Middle frontal gyrus (tissue), 1 donor: ENCODE data around the gene OR6J1.
"Not testable (repeated sequence)": the region's sequence is repeated elsewhere in the genome, so short reads cannot be mapped to it uniquely, and the experiment has no call there.

Experiments
- DNase-seq: peaks from one replicate; pipeline ENCODE4 v3.0.0-alpha.2; 2015; ENCODE audit warnings: low spot score; ENCODE audit errors: extremely low spot score

Gene OR6J1

GRCh38 chr14:22650960-22651521 lies 6.9 kb upstream of the OR6J1 start:
- no peak for DNase-seq

- no peak for DNase-seq
Observed at GRCh38 chr14:22650046-22650739, 6.0 kb upstream of the OR6J1 start.

- no peak for DNase-seq
Observed at GRCh38 chr14:22648506-22648905, 4.4 kb upstream of the OR6J1 start.

- no peak for DNase-seq
Observed at GRCh38 chr14:22646570-22647254, 2.6 kb upstream of the OR6J1 start.

GRCh38 chr14:22641846-22642245 lies 2.3 kb downstream of the OR6J1 start:
- DNase-seq, result no peak

- no peak for DNase-seq
Observed at GRCh38 chr14:22640192-22640591, 4.0 kb downstream of the OR6J1 start.

- not testable (repeated sequence) for DNase-seq
Observed at GRCh38 chr14:22635980-22636379, 8.2 kb downstream of the OR6J1 start.

- DNase-seq, result no peak
Observed at GRCh38 chr14:22634233-22634900, 9.8 kb downstream of the OR6J1 start.

- no peak for DNase-seq
Observed at GRCh38 chr14:22630486-22630885, 13.7 kb downstream of the OR6J1 start.

- no peak for DNase-seq
Observed at GRCh38 chr14:22630066-22630465, 14.1 kb downstream of the OR6J1 start.

- DNase-seq, result no peak
Observed at GRCh38 chr14:22629361-22629760, 14.8 kb downstream of the OR6J1 start.

GRCh38 chr14:22627506-22628263 lies 16.5 kb downstream of the OR6J1 start:
- DNase-seq, result no peak

- no peak for DNase-seq
Observed at GRCh38 chr14:22626590-22626989, 17.6 kb downstream of the OR6J1 start.

GRCh38 chr14:22623047-22623446 lies 21.1 kb downstream of the OR6J1 start:
- no peak for DNase-seq

- no peak for DNase-seq
Observed at GRCh38 chr14:22622255-22622654, 21.9 kb downstream of the OR6J1 start.

GRCh38 chr14:22615765-22616164 lies 28.4 kb downstream of the OR6J1 start:
- DNase-seq, result not testable (repeated sequence)

GRCh38 chr14:22614240-22614799 lies 29.8 kb downstream of the OR6J1 start:
- no peak for DNase-seq

GRCh38 chr14:22613736-22614239 lies 30.4 kb downstream of the OR6J1 start:
- no peak for DNase-seq

- DNase-seq, result no peak
Observed at GRCh38 chr14:22613106-22613695, 31.0 kb downstream of the OR6J1 start.

- DNase-seq, result no peak
Observed at GRCh38 chr14:22610931-22611330, 33.2 kb downstream of the OR6J1 start.
